Mammary epithelial cell (primary cell): ENCODE results near the gene ABCA4.

ENCODE experiments used
- CTCF ChIP-seq, 2 donors: IDR thresholded peaks in 1 of 2; conservative IDR thresholded peaks in 1 of 2; 2 replicates each; pipeline ENCODE4 v1.5.1; 2011 to 2012; ENCODE audit warnings: inconsistent platforms in 2 of 2, low read length in 2 of 2, mild to moderate bottlenecking in 2 of 2, control low read depth in 1 of 2, low read depth in 1 of 2; ENCODE audit not compliant: insufficient read depth in 1 of 2; ENCODE audit errors: extremely low read depth in 1 of 2
- EZH2 ChIP-seq: IDR thresholded peaks from 2 replicates; pipeline ENCODE4 v1.6.1; 2012; ENCODE audit warnings: low read length, inconsistent platforms, borderline replicate concordance

- TF ChIP-seq CTCF (conservative IDR thresholded peaks at IDR 0.05 in 1 of 2, IDR thresholded peaks at IDR 0.05 in 1 of 2; ENCODE audit: extremely low read depth in 1 of 2, insufficient read depth in 1 of 2, low read depth in 1 of 2, low read length in 2 of 2), result no peak
- no peak for TF ChIP-seq EZH2
These were observed 21.1 kb upstream of the ABCA4 start for GRCh38 chr1:94142022-94142421.
